ENCODE data around the gene FOXP4.

DNA sequence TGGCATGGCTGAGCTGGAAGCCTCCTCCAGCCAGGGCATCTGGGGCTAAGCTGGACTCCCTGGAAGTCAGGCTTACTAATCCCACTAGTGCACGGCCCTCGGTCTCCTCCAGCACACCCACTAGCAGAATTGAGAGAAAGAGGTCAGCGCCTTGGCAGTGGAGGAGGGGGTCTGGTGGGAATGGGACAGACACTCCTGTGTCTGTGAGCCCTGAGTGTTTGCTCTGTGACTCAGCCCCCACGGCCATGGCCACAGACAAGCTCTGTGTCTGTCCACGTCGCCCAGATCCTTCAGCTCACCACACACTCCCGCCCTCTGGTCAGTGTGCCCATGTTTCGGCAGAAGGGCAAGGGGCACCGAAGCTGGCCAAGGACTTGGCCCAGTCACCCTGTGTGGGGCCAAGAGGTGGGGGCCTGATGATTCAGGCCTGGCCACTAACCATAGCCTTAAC, 100.9 kb downstream of the FOXP4 start:
- TF ChIP-seq EZH2 (IDR thresholded peaks at IDR 0.05): no peak
- TF ChIP-seq, protein P1, sequence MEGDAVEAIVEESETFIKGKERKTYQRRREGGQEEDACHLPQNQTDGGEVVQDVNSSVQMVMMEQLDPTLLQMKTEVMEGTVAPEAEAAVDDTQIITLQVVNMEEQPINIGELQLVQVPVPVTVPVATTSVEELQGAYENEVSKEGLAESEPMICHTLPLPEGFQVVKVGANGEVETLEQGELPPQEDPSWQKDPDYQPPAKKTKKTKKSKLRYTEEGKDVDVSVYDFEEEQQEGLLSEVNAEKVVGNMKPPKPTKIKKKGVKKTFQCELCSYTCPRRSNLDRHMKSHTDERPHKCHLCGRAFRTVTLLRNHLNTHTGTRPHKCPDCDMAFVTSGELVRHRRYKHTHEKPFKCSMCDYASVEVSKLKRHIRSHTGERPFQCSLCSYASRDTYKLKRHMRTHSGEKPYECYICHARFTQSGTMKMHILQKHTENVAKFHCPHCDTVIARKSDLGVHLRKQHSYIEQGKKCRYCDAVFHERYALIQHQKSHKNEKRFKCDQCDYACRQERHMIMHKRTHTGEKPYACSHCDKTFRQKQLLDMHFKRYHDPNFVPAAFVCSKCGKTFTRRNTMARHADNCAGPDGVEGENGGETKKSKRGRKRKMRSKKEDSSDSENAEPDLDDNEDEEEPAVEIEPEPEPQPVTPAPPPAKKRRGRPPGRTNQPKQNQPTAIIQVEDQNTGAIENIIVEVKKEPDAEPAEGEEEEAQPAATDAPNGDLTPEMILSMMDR (IDR thresholded peaks at IDR 0.05): no peak
- TF ChIP-seq EZH2phosphoT487 (IDR thresholded peaks at IDR 0.05): no peak

Data from neural progenitor cell (in vitro differentiated cells).